Natural killer cell (primary cell): ENCODE measurements around the gene PTPRN2. TPM values are rescaled to one million over a fixed set of nuclear protein-coding genes. Genes with fewer than 3 reads are reported as not detected.

ENCODE experiments used
- ATAC-seq, 3 donors: fragments of 150-1000 bp in 2 of 3; fragments of 200-7000 bp in 1 of 3; cut with Tn5 transposase; 1 replicate in 1 of 3; 2 replicates in 2 of 3; pipeline ENCODE4 v1.10.0; 2021; ENCODE audit warnings: mild to moderate bottlenecking in 2 of 3, moderate library complexity in 2 of 3
- DNase-seq, 2 donors: peaks; one replicate each; pipeline versions ENCODE4 v3.0.0 to v3.0.0-alpha.2; 2013 to 2021; ENCODE audit warnings: mixed read lengths in 1 of 2
- H3K27ac ChIP-seq: one replicate; pipeline ENCODE4 v1.5.1; 2013; ENCODE audit warnings: mild to moderate bottlenecking, low read length
- H3K27me3 ChIP-seq: one replicate; pipeline ENCODE4 v1.6.1; 2013; ENCODE audit warnings: low read length; ENCODE audit not compliant: control insufficient read depth, insufficient read depth
- H3K36me3 ChIP-seq: one replicate; pipeline ENCODE4 v1.6.1; 2013; ENCODE audit warnings: low read length; ENCODE audit not compliant: control insufficient read depth, insufficient read depth
- H3K4me1 ChIP-seq: one replicate; pipeline ENCODE4 v1.6.1; 2013; ENCODE audit warnings: low read length; ENCODE audit not compliant: control insufficient read depth, insufficient read depth
- H3K4me3 ChIP-seq: one replicate; pipeline ENCODE4 v1.5.1; 2013; ENCODE audit warnings: low read length
- H3K9me3 ChIP-seq: one replicate; pipeline ENCODE4 v1.6.1; 2013; ENCODE audit warnings: low read length; ENCODE audit not compliant: control insufficient read depth, insufficient read depth
- H3K27ac Mint-ChIP-seq, 2 donors: one replicate each; pipeline ENCODE4 v1.8.0; 2022; ENCODE audit warnings: mild to moderate bottlenecking in 2 of 2, mixed read lengths in 2 of 2, moderate library complexity in 1 of 2
- H3K27me3 Mint-ChIP-seq, 2 donors: one replicate each; pipeline ENCODE4 v1.8.0; 2022; ENCODE audit warnings: low read depth in 2 of 2, mixed read lengths in 2 of 2
- H3K36me3 Mint-ChIP-seq: one replicate; pipeline ENCODE4 v1.8.0; 2022; ENCODE audit warnings: mixed read lengths
- H3K4me1 Mint-ChIP-seq, 2 donors: one replicate each; pipeline ENCODE4 v1.8.0; 2022; ENCODE audit warnings: mixed read lengths in 2 of 2
- H3K4me3 Mint-ChIP-seq: one replicate; pipeline ENCODE4 v1.8.0; 2022; ENCODE audit warnings: mild to moderate bottlenecking, moderate library complexity, mixed read lengths
- H3K9me3 Mint-ChIP-seq, 2 donors: one replicate each; pipeline ENCODE4 v1.8.0; 2022; ENCODE audit warnings: mixed read lengths in 2 of 2
- CTCF ChIP-seq: fragments of 200-600 bp; IDR thresholded peaks from one replicate; pipeline ENCODE4 v1.8.0; 2022; ENCODE audit warnings: antibody characterized with exemption
- WGBS: methylation state at CpG from one replicate; pipeline ENCODE4 v1.1.7; 2013; ENCODE audit warnings: missing lambda C conversion rate; ENCODE audit not compliant: insufficient coverage; 5-methylcytosine and 5-hydroxymethylcytosine counted together
- intact Hi-C: fragments of 100-400 bp; cut with micrococcal nuclease; formaldehyde crosslinking; loops from one replicate; pipeline ENCODE4 v1.14.2; 2022
- total RNA-seq, 4 donors: library from RNA; stranded (reverse); fragments of 120-200 nt in 1 of 4; gene quantifications; one replicate each; pipeline versions ENCODE4 v1.2.3 to v1.2.4, GENCODE V29; 2013 to 2022

The PTPRN2 gene
- total RNA-seq, 3 donors from 2014 or later (not counting 1 experiment from before 2014, with no cell fraction given) = 1.3 to 2.5 (median 1.9) TPM

GRCh38 chr7:157597562-157597961, 990.1 kb downstream of the PTPRN2 start:
- intact Hi-C loops = no loop called here
- 52% methylated on average over 7 of the region's 7 CpGs for WGBS
- TF ChIP-seq CTCF = no peak

GRCh38 chr7:157596881-157597280, 990.7 kb downstream of the PTPRN2 start:
- Mint-ChIP-seq H3K27me3 (peaks cover 0 to 3% of the 10 kb centered on the region in 2 donors), H3K9me3 (no peaks in the 10 kb centered on the region), H3K4me1 (peaks cover 6 to 16% of the 10 kb centered on the region in 2 donors), H3K4me3 (no peak overlapping the region), H3K27ac (no peak overlapping the region), H3K36me3 (no peaks in the 10 kb centered on the region)
- no peak for DNase-seq
- no peak for ATAC-seq
- Histone ChIP-seq H3K36me3 (no peaks in the 10 kb centered on the region), H3K4me3 (no peak overlapping the region), H3K27me3 (no peaks in the 10 kb centered on the region), H3K4me1 (peaks cover 13% of the 10 kb centered on the region), H3K9me3 (peaks cover 18% of the 10 kb centered on the region), H3K27ac (no peak overlapping the region)
- WGBS = 87% methylated on average over 15 of the region's 15 CpGs
- intact Hi-C loops = no loop called here
- no peak for TF ChIP-seq CTCF

More at GRCh38 chr7:157597562-157597961, 990.1 kb downstream of the PTPRN2 start:
- Histone ChIP-seq H3K36me3 (no peaks in the 10 kb centered on the region), H3K27ac (no peak overlapping the region), H3K4me1 (peaks cover 10% of the 10 kb centered on the region), H3K4me3 (no peak overlapping the region), H3K9me3 (peaks cover 13% of the 10 kb centered on the region), H3K27me3 (no peaks in the 10 kb centered on the region)
- ATAC-seq (no peak), DNase-seq (no peak)
- Mint-ChIP-seq H3K9me3 (no peaks in the 10 kb centered on the region), H3K27me3 (peaks cover 0 to 3% of the 10 kb centered on the region in 2 donors), H3K4me1 (peaks cover 0 to 9% of the 10 kb centered on the region in 2 donors), H3K36me3 (no peaks in the 10 kb centered on the region), H3K4me3 (no peak overlapping the region), H3K27ac (no peak overlapping the region)

GRCh38 chr7:157596471-157596870, 991.2 kb downstream of the PTPRN2 start:
- peaks cover 18% of the 10 kb centered on the region for H3K9me3 ChIP-seq
- Mint-ChIP-seq H3K36me3 (no peaks in the 10 kb centered on the region), H3K4me1 (peaks cover 6 to 16% of the 10 kb centered on the region in 2 donors), H3K27me3 (peaks cover 0 to 3% of the 10 kb centered on the region in 2 donors), H3K9me3 (no peaks in the 10 kb centered on the region), H3K4me3 (no peak overlapping the region), H3K27ac (no peak overlapping the region)
- TF ChIP-seq CTCF = no peak
- intact Hi-C loops = no loop called here
- H3K4me1 ChIP-seq = peaks cover 17% of the 10 kb centered on the region
- H3K4me3 ChIP-seq = no peak overlapping the region
- ATAC-seq (no peak), DNase-seq (no peak)
- H3K36me3 ChIP-seq = no peaks in the 10 kb centered on the region
- no peak overlapping the region for H3K27ac ChIP-seq
- H3K27me3 ChIP-seq = no peaks in the 10 kb centered on the region
- 91% methylated on average over 11 of the region's 11 CpGs for WGBS

- ATAC-seq (no peak), DNase-seq (no peak)
- peaks cover 6 to 16% of the 10 kb centered on the region in 2 donors for H3K4me1 Mint-ChIP-seq
- H3K36me3 Mint-ChIP-seq = no peaks in the 10 kb centered on the region
- H3K9me3 Mint-ChIP-seq = no peaks in the 10 kb centered on the region
- Histone ChIP-seq H3K36me3 (no peaks in the 10 kb centered on the region), H3K27ac (no peak overlapping the region), H3K27me3 (no peaks in the 10 kb centered on the region), H3K9me3 (peaks cover 18% of the 10 kb centered on the region), H3K4me3 (no peak overlapping the region), H3K4me1 (peaks cover 22% of the 10 kb centered on the region)
- no peak overlapping the region for H3K27ac Mint-ChIP-seq
- peaks cover 0 to 3% of the 10 kb centered on the region in 2 donors for H3K27me3 Mint-ChIP-seq
- no peak overlapping the region for H3K4me3 Mint-ChIP-seq
- TF ChIP-seq CTCF = no peak
- 89% methylated on average over 9 of the region's 11 CpGs for WGBS
- intact Hi-C loops = no loop called here
Measured at GRCh38 chr7:157596026-157596425, 991.6 kb downstream of the PTPRN2 start.
